HG03066 (cell line): ENCODE results near the gene ZFP3.
A peak's percentile ranks its signal among the peaks of the same experiment; 100 is the strongest.
"Not testable (repeated sequence)": the region's sequence is repeated elsewhere in the genome, so short reads cannot be mapped to it uniquely, and the experiment has no call there.

Experiments used
- ATAC-seq: cut with Tn5 transposase; IDR thresholded peaks from one replicate; pipeline ENCODE4 v1.9.1; 2021; ENCODE audit warnings: low read depth; ENCODE audit not compliant: unreplicated experiment

The ZFP3 gene

GRCh38 chr17:5078106-5079028 lies at the start of gene ZFP3:
TSS of gene ZFP3 (plus strand) at chr17:5078467. CDS start at chr17:5091505, 13,038 bp downstream.
- peak; percentile 72 for ATAC-seq

- ATAC-seq, result not testable (repeated sequence)
Measured at GRCh38 chr17:5030168-5030567, 48.1 kb upstream of the ZFP3 start.

GRCh38 chr17:5031365-5032082 lies 46.7 kb upstream of the ZFP3 start:
- ATAC-seq, result no peak

- ATAC-seq, result no peak
Measured at GRCh38 chr17:5032865-5033264, 45.4 kb upstream of the ZFP3 start.

- ATAC-seq, result no peak
Measured at GRCh38 chr17:5033352-5034015, 44.8 kb upstream of the ZFP3 start.

- no peak for ATAC-seq
Measured at GRCh38 chr17:5034063-5034462, 44.2 kb upstream of the ZFP3 start.

GRCh38 chr17:5034651-5035050 lies 43.6 kb upstream of the ZFP3 start:
- no peak for ATAC-seq

- no peak for ATAC-seq
Measured at GRCh38 chr17:5035315-5035714, 43.0 kb upstream of the ZFP3 start, which contains the start of gene SLC52A1. TSS of gene SLC52A1 (minus strand) at chr17:5035426. CDS start at chr17:5034606, 820 bp downstream.

- ATAC-seq, result no peak
Measured at GRCh38 chr17:5042157-5043022, 35.9 kb upstream of the ZFP3 start.

- no peak for ATAC-seq
Measured at GRCh38 chr17:5043524-5043923, 34.7 kb upstream of the ZFP3 start.

GRCh38 chr17:5044630-5045029 lies 33.6 kb upstream of the ZFP3 start:
- ATAC-seq, result no peak

GRCh38 chr17:5045496-5045895 lies 32.8 kb upstream of the ZFP3 start:
- ATAC-seq, result no peak

GRCh38 chr17:5047446-5047845 lies 30.8 kb upstream of the ZFP3 start:
- no peak for ATAC-seq

GRCh38 chr17:5049314-5049841 lies 28.9 kb upstream of the ZFP3 start:
- ATAC-seq, result no peak

GRCh38 chr17:5050278-5050677 lies 28.0 kb upstream of the ZFP3 start:
- ATAC-seq, result no peak

GRCh38 chr17:5055543-5055942 lies 22.7 kb upstream of the ZFP3 start:
- ATAC-seq, result no peak

- ATAC-seq, result no peak
Measured at GRCh38 chr17:5065227-5065744, 13.0 kb upstream of the ZFP3 start.

- no peak for ATAC-seq
Measured at GRCh38 chr17:5068236-5068635, 10.0 kb upstream of the ZFP3 start.

- no peak for ATAC-seq
Measured at GRCh38 chr17:5069724-5070123, 8.5 kb upstream of the ZFP3 start.

GRCh38 chr17:5075472-5075871 lies 2.8 kb upstream of the ZFP3 start:
- ATAC-seq, result not testable (repeated sequence)
